ENCODE data around the gene DNASE1L2.

Gene DNASE1L2

DNA sequence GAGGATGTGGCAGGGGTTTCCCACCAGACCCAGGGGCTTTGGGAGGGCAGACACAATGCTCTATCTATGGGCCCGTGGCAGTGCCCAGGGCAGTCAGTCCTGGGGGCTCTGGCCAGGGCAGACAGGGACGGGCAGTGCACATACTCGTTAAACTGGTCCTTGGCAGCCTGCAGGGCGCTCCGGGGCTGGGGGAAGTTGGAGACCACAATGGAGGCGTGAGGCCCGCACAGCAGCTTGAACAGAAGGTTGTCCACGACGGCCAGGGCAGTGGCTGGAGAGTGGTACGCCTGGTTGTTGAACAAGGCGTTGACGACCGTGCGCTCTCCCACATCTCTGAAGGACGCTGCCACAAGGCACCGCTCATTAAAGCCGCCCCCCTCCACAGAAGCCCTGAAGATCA, 50.3 kb downstream of the DNASE1L2 start:
- DNase-seq (ENCODE audit: low spot score), result no peak

DNA sequence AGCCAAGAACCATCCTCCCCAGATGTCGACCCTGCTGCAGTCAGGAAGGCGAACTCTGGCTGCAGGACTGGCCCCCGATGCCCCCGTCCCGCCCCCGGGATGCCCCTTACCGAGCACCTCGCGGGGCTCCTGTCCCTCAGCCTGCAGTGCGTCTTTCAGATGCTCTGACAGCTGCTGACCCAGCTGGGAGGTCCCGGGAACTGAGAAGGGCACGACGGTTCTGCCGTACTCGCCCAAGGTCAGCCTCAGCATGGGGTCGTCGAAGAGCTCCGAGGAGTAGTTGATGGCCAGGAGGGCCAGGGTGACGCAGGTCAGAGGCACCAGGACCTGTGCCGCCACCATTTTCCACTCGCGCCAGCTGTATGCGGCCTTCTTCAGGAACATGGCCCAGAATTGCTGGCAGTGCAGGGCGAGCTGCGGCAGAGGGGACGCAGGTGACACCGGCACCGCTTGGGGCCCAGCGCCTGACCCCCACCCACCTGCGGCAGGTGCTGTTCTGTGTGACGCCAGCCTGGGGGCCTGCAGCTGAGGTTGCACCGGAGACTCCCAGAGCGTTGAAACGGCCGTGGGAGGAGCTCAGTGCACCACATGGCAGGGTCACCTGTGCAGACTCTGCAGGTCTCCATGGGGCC, 51.8 kb downstream of the DNASE1L2 start:
- no peak for DNase-seq (ENCODE audit: low spot score)

Measured in putamen (tissue), 1 donor.